Colonic mucosa (tissue), 4 donors: Measurements from ENCODE around the gene SRPX. TPM values are rescaled to one million over a fixed set of nuclear protein-coding genes. Genes with fewer than 3 reads are reported as not detected.

ENCODE experiments used
- DNase-seq: peaks from one replicate; pipeline ENCODE4 v3.0.0-alpha.2; 2020
- H3K27ac ChIP-seq: fragments of 200-600 bp; one replicate; pipeline ENCODE4 v1.8.0; 2021
- H3K27me3 ChIP-seq: fragments of 200-600 bp; one replicate; pipeline ENCODE4 v1.8.0; 2021
- H3K36me3 ChIP-seq: fragments of 200-600 bp; one replicate; pipeline ENCODE4 v1.8.0; 2021
- H3K4me1 ChIP-seq: fragments of 200-600 bp; one replicate; pipeline ENCODE4 v1.8.0; 2021; ENCODE audit warnings: mild to moderate bottlenecking
- H3K4me3 ChIP-seq: fragments of 200-600 bp; one replicate; pipeline ENCODE4 v1.8.0; 2021
- H3K9ac ChIP-seq, 2 donors: one replicate each; pipeline ENCODE4 v1.7.0; 2013; ENCODE audit warnings: control low read depth in 2 of 2, low read depth in 2 of 2, low read length in 2 of 2
- H3K9me3 ChIP-seq: fragments of 200-600 bp; one replicate; pipeline ENCODE4 v1.8.0; 2021
- intact Hi-C: fragments of 100-400 bp; cut with DNase I; formaldehyde crosslinking; loops from one replicate; pipeline ENCODE4 v1.14.1; 2022
- total RNA-seq, 2 donors: library from RNA; stranded (reverse); fragmentation: NEBNext Ultra II Directional in 1 of 2; extraction: Animal tissue kit (Norgen Biotek cat#: 25700) in 1 of 2; gene quantifications; one replicate each; pipeline ENCODE4 v1.2.1, GENCODE V29; 2021
- TF ChIP-seq, protein P1 (sequence below): fragments of 200-600 bp; IDR thresholded peaks from one replicate; pipeline ENCODE4 v1.8.0; 2022; ENCODE audit warnings: antibody characterized with exemption, mild to moderate bottlenecking
- donor health status: healthy.
- donor health status: DM: no; HTN: no; CAD: no.
- donor health status: DM: no; HTN: no; CAD: no.

SRPX gene
- total RNA-seq, 2 donors from 2014 or later = 7.6 to 15.9 TPM

DNA sequence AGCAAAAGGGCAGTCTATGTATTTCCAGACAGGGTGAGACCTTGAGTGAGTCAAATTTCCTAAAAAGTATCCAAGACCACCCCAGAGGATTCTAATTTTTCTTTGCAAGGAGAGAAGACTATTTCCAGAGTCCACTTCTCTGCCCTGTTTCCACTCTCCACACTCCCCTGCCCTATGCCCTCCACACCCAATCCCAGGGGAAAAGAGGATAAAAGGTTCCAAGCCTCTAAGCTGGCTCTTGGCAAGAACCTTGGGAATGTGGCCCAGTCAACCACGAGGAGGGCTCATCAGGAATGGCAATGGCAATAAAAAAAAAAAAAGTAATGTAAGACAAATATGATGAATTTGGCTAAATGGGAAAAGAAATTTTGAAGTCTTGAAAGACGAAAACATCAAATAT, 65.9 kb downstream of the SRPX start:
- DNase-seq = peak; percentile 20
- intact Hi-C loops = no loop called here
- TF ChIP-seq, protein P1, sequence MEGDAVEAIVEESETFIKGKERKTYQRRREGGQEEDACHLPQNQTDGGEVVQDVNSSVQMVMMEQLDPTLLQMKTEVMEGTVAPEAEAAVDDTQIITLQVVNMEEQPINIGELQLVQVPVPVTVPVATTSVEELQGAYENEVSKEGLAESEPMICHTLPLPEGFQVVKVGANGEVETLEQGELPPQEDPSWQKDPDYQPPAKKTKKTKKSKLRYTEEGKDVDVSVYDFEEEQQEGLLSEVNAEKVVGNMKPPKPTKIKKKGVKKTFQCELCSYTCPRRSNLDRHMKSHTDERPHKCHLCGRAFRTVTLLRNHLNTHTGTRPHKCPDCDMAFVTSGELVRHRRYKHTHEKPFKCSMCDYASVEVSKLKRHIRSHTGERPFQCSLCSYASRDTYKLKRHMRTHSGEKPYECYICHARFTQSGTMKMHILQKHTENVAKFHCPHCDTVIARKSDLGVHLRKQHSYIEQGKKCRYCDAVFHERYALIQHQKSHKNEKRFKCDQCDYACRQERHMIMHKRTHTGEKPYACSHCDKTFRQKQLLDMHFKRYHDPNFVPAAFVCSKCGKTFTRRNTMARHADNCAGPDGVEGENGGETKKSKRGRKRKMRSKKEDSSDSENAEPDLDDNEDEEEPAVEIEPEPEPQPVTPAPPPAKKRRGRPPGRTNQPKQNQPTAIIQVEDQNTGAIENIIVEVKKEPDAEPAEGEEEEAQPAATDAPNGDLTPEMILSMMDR = no peak

DNA sequence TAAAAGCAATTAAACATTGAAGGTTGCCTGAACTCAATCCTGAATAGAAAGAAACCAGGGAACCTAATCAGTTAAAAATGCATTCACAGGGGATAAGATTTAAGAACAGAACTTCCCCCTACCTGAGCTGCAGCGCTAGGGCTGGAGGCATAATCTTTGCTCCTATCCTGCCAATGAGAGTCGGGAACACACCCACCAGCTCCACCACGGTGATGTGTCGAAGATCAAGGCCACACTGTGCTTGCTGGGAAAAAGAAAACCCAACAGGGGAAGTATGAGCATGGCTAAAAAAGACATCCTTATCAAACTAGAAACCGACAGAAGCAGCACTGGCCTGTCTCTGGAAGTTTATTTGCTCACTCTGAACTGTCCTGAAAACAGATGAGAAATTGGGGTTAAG, 66.3 kb downstream of the SRPX start:
- no peak overlapping the region for H3K27ac ChIP-seq
- intact Hi-C loops = no loop called here
- no peak overlapping the region for H3K9ac ChIP-seq
- H3K36me3 ChIP-seq = no peaks in the 10 kb centered on the region
- TF ChIP-seq, protein P1 = no peak
- no peaks in the 10 kb centered on the region for H3K9me3 ChIP-seq
- no peak overlapping the region for H3K4me3 ChIP-seq
- peak; percentile 31 for DNase-seq
- H3K27me3 ChIP-seq = no peaks in the 10 kb centered on the region
- H3K4me1 ChIP-seq = no peaks in the 10 kb centered on the region

More for the DNA sequence above, 65.9 kb downstream of the SRPX start:
- no peaks in the 10 kb centered on the region for H3K4me1 ChIP-seq
- no peaks in the 10 kb centered on the region for H3K9me3 ChIP-seq
- no peaks in the 10 kb centered on the region for H3K27me3 ChIP-seq
- H3K4me3 ChIP-seq = no peak overlapping the region
- no peak overlapping the region for H3K9ac ChIP-seq
- H3K36me3 ChIP-seq = no peaks in the 10 kb centered on the region
- no peak overlapping the region for H3K27ac ChIP-seq

DNA sequence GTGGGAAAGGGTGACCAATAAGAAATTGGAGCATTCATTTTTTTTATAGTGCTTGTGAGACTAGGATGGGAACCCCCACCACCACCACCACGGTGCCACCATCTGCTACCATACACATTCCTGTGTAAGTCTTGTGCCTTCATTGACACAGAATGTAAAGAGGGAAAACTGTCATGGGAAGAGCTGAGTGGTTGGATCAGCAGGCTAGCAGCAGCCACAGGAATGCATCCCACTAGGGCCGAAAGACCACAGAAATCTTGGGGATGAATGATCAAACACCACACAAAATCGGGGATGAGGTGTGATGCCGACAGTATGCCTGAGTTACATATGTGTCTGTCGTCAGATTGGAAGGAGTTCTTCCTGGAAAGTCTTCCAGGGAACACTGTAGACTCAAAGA, 69.2 kb downstream of the SRPX start:
- Histone ChIP-seq H3K9ac (no peak overlapping the region), H3K4me1 (no peaks in the 10 kb centered on the region), H3K9me3 (no peaks in the 10 kb centered on the region), H3K27me3 (no peaks in the 10 kb centered on the region), H3K27ac (no peak overlapping the region), H3K4me3 (no peak overlapping the region), H3K36me3 (no peaks in the 10 kb centered on the region)
- TF ChIP-seq, protein P1 = no peak
- intact Hi-C loops = no loop called here
- DNase-seq = no peak

DNA sequence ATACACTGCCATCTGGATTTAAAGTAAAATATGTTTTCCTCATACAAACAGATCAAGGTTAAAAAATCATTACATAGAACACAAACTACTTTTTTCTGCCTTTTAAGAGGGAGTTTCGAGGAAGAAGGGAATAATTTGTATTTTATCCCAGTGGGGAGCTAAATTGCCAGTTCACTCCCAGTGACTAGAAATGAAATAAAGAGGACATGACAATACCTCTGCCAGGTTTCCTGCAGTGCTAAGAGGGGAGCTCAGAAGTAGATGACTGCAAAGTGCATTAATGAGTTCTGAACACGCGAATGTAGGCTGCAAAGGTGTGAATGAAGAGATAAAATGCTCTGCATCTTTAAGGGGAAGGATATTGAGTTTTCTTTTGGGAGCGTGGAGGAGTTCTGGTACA, 69.7 kb downstream of the SRPX start:
- Histone ChIP-seq H3K4me3 (no peak overlapping the region), H3K4me1 (no peaks in the 10 kb centered on the region), H3K27me3 (no peaks in the 10 kb centered on the region), H3K27ac (no peak overlapping the region), H3K9me3 (no peaks in the 10 kb centered on the region), H3K9ac (no peak overlapping the region), H3K36me3 (no peaks in the 10 kb centered on the region)
- intact Hi-C loops = no loop called here
- DNase-seq = no peak
- TF ChIP-seq, protein P1 = no peak

DNA sequence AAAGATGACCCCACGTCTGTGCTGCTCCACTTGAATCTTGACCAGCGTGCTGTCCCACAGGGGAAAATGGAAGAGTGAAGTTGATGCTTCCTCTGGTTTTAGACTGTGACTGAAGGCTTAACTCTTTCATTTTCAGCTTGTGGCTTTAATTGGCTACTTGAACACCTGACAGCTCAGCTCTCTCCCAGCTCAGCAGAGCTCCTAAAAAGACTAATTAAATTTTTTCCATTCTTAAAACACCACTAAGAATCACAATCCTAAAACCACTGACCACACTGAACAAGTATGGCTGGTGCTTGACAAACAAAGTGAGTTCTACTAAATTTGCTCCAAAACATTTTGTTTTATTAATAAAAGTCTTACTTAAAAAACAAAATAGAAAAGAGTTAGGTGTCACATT, 71.7 kb downstream of the SRPX start:
- no peak for DNase-seq
- Histone ChIP-seq H3K36me3 (no peaks in the 10 kb centered on the region), H3K9me3 (no peaks in the 10 kb centered on the region), H3K27me3 (no peaks in the 10 kb centered on the region), H3K4me3 (no peak overlapping the region), H3K9ac (no peak overlapping the region), H3K4me1 (no peaks in the 10 kb centered on the region), H3K27ac (no peak overlapping the region)
- intact Hi-C loops = no loop called here
- TF ChIP-seq, protein P1 = no peak

DNA sequence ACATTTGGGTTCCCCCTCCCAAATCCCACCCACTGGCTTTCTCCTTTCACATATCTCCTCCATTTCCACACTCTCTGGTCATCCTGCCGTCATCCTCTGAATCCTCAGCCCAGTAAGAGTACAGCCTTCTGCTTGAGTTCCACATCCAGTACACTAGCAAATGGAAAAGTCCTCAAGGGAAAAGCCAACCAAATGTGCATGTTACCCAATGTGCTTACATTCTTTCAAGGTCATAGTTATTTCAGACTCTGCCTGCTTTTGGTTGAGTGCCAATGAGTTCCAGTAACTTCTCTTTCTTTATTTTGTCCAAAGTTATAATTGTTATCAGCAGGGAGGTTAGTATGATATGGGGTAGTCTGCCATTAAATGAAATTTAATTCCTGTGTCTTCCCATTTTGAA, 78.1 kb downstream of the SRPX start:
- H3K27ac ChIP-seq = no peak overlapping the region
- intact Hi-C loops = no loop called here
- DNase-seq = no peak
- H3K9ac ChIP-seq = no peak overlapping the region
- H3K36me3 ChIP-seq = no peaks in the 10 kb centered on the region
- H3K27me3 ChIP-seq = no peaks in the 10 kb centered on the region
- H3K9me3 ChIP-seq = no peaks in the 10 kb centered on the region
- TF ChIP-seq, protein P1 = no peak
- H3K4me1 ChIP-seq = no peaks in the 10 kb centered on the region
- H3K4me3 ChIP-seq = no peak overlapping the region
